Stimulated activated CD4-positive, alpha-beta T cell treated with anti-CD3 and anti-CD28 coated beads, Interleukin-4, amount 100 ng/mL, for 4 hours (primary cell): ENCODE measurements around the gene ANO8.
"Not testable (repeated sequence)": the region's sequence is repeated elsewhere in the genome, so short reads cannot be mapped to it uniquely, and the experiment has no call there.

ENCODE experiments used
- DNase-seq, 2 experiments: peaks; one replicate each; pipeline ENCODE4 v3.0.0-alpha.2; 2020

The ANO8 gene

GRCh38 chr19:17282488-17283125 lies 52.0 kb downstream of the ANO8 start:
- peak; percentile 69 to 79 for DNase-seq

- DNase-seq, result peak in 1 of 2 experiments; percentile 48
Observed at GRCh38 chr19:17281391-17282304, 53.0 kb downstream of the ANO8 start, which contains the start of gene ANKLE1. TSS of gene ANKLE1 (plus strand) at chr19:17281901. CDS start at chr19:17281921, 20 bp downstream.

GRCh38 chr19:17279436-17279835 lies 55.2 kb downstream of the ANO8 start:
- no peak for DNase-seq

- DNase-seq, result no peak
Observed at GRCh38 chr19:17275441-17276175, 59.0 kb downstream of the ANO8 start.

- DNase-seq, result not testable (repeated sequence)
Observed at GRCh38 chr19:17274892-17275291, 59.8 kb downstream of the ANO8 start.
